ENCODE data around the gene ZBTB24. TPM values are rescaled to one million over a fixed set of nuclear protein-coding genes. Genes with fewer than 3 reads are reported as not detected.

Gene ZBTB24
- polyA plus RNA-seq, 2 donors = 2.2 to 2.3 TPM

GRCh38 chr6:109448615-109449014 lies 34.4 kb downstream of the ZBTB24 start:
- Histone ChIP-seq H3K4me3 (ENCODE audit: low read depth in 1 of 2, low read length in 2 of 2) (no peak overlapping the region), H3K4me1 (ENCODE audit: control insufficient read depth in 2 of 2, insufficient read depth in 2 of 2, low read length in 1 of 2) (peaks cover 6 to 14% of the 10 kb centered on the region in 2 donors), H3K36me3 (ENCODE audit: control insufficient read depth in 2 of 2, insufficient read depth in 2 of 2, low read length in 1 of 2) (peaks cover 11 to 22% of the 10 kb centered on the region in 2 donors), H3K27ac (ENCODE audit: low read depth in 2 of 2, low read length in 1 of 2) (no peak overlapping the region), H3K27me3 (ENCODE audit: control insufficient read depth in 1 of 2, insufficient read depth in 2 of 2, low read length in 2 of 2) (no peaks in the 10 kb centered on the region), H3K9me3 (ENCODE audit: control insufficient read depth in 2 of 2, insufficient read depth in 1 of 2, low read depth in 1 of 2, low read length in 1 of 2) (peaks cover 0 to 2% of the 10 kb centered on the region in 2 donors)
- WGBS, 2 donors = 60 to 62% methylated on average over 7 of the region's 7 CpGs

DNA sequence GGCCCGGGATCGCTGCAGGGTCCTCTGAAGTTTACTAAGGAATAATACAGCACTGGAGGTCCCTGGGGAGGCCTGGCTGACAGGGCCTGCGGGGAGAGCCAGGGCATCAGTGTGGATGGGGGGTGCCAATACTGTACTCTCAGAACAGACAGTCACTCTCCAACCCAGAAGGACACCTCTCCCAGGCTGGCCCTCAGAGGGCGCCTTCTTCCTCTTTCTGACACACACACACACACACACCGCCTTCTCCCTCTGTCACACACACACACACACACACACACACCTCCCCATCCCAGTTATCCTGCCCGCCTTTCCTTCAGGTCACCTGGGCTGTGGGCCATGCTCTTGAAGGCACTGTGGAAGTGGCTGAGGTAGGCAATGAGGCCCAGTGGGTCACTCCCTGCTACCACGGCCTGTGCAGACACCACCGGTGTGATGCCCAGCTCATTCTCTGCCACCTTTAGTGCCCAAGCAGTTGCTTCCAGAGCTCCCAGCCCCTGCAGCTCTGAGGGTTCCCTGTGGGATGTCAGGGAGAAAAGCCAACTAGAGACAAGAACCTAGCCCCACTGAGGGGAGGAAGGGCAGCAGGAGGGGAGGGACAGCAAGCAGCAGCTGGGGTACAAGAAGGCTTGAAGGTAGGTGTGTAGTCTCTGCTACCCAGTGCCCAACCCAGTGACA lies 35.0 kb downstream of the ZBTB24 start:
- 77 to 81% methylated on average over 8 of the region's 8 CpGs for WGBS, 2 donors
- Histone ChIP-seq H3K4me3 (ENCODE audit: low read depth in 1 of 2, low read length in 2 of 2) (no peak overlapping the region), H3K36me3 (ENCODE audit: control insufficient read depth in 2 of 2, insufficient read depth in 2 of 2, low read length in 1 of 2) (peaks cover 11 to 26% of the 10 kb centered on the region in 2 donors), H3K27me3 (ENCODE audit: control insufficient read depth in 1 of 2, insufficient read depth in 2 of 2, low read length in 2 of 2) (no peaks in the 10 kb centered on the region), H3K9me3 (ENCODE audit: control insufficient read depth in 2 of 2, insufficient read depth in 1 of 2, low read depth in 1 of 2, low read length in 1 of 2) (no peaks in the 10 kb centered on the region), H3K4me1 (ENCODE audit: control insufficient read depth in 2 of 2, insufficient read depth in 2 of 2, low read length in 1 of 2) (peaks cover 2 to 13% of the 10 kb centered on the region in 2 donors), H3K27ac (ENCODE audit: low read depth in 2 of 2, low read length in 1 of 2) (no peak overlapping the region)

DNA sequence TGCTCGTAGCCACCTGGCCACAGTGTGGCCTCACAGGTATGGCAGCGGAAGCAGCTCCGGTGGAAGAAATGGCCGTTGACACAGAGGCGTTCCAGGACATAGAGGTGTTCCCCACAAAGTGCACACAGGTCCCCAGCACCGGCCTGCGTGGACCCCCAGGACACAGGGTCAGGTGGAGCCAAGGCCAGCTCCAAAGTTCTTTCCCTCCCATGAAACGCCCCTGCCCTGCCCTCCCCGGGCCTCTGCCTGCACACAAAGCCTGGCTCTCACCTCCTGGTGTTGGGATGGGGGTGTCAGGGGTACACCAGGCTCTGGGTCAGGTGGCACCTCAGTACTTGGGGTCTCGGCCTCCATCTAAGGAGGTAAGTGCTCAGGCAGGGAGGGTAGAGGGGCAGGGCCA lies 35.9 kb downstream of the ZBTB24 start:
- Histone ChIP-seq H3K36me3 (ENCODE audit: control insufficient read depth in 2 of 2, insufficient read depth in 2 of 2, low read length in 1 of 2) (peaks cover 11 to 35% of the 10 kb centered on the region in 2 donors), H3K4me3 (ENCODE audit: low read depth in 1 of 2, low read length in 2 of 2) (no peak overlapping the region), H3K4me1 (ENCODE audit: control insufficient read depth in 2 of 2, insufficient read depth in 2 of 2, low read length in 1 of 2) (peaks cover 6 to 20% of the 10 kb centered on the region in 2 donors), H3K9me3 (ENCODE audit: control insufficient read depth in 2 of 2, insufficient read depth in 1 of 2, low read depth in 1 of 2, low read length in 1 of 2) (no peaks in the 10 kb centered on the region), H3K27ac (ENCODE audit: low read depth in 2 of 2, low read length in 1 of 2) (no peak overlapping the region), H3K27me3 (ENCODE audit: control insufficient read depth in 1 of 2, insufficient read depth in 2 of 2, low read length in 2 of 2) (no peaks in the 10 kb centered on the region)
- 87 to 94% methylated on average over 10 of the region's 10 CpGs for WGBS, 2 donors

GRCh38 chr6:109446541-109446940 lies 36.5 kb downstream of the ZBTB24 start:
- Histone ChIP-seq H3K36me3 (ENCODE audit: control insufficient read depth in 2 of 2, insufficient read depth in 2 of 2, low read length in 1 of 2) (peaks cover 11 to 35% of the 10 kb centered on the region in 2 donors), H3K27ac (ENCODE audit: low read depth in 2 of 2, low read length in 1 of 2) (no peak overlapping the region), H3K9me3 (ENCODE audit: control insufficient read depth in 2 of 2, insufficient read depth in 1 of 2, low read depth in 1 of 2, low read length in 1 of 2) (no peaks in the 10 kb centered on the region), H3K4me1 (ENCODE audit: control insufficient read depth in 2 of 2, insufficient read depth in 2 of 2, low read length in 1 of 2) (peaks cover 8 to 23% of the 10 kb centered on the region in 2 donors), H3K27me3 (ENCODE audit: control insufficient read depth in 1 of 2, insufficient read depth in 2 of 2, low read length in 2 of 2) (no peaks in the 10 kb centered on the region), H3K4me3 (ENCODE audit: low read depth in 1 of 2, low read length in 2 of 2) (no peak overlapping the region)
- WGBS, 2 donors = 76 to 91% methylated on average over 8 of the region's 8 CpGs

DNA sequence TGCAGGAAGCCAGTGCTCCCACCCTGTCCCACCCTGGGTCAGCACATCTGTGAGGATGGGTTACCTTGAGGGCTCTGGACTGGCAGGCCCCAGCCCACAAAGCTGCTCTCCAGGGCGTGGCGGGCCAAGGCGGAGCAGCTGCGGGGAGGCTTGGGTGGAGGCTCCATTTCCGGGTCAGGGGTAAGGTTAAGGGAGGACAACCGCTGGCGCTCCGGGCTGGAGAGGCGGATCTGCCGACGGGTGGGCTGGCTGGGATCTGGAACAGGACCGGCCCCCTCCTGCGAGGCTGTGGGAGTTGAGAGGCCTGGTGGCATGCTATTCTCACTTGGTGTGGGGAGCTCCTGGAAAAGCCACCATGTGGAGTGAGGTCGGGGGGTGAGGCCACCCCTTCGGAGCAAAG lies 36.9 kb downstream of the ZBTB24 start:
- Histone ChIP-seq H3K27ac (ENCODE audit: low read depth in 2 of 2, low read length in 1 of 2) (no peak overlapping the region), H3K4me1 (ENCODE audit: control insufficient read depth in 2 of 2, insufficient read depth in 2 of 2, low read length in 1 of 2) (peaks cover 8 to 27% of the 10 kb centered on the region in 2 donors), H3K36me3 (ENCODE audit: control insufficient read depth in 2 of 2, insufficient read depth in 2 of 2, low read length in 1 of 2) (peaks cover 11 to 35% of the 10 kb centered on the region in 2 donors), H3K9me3 (ENCODE audit: control insufficient read depth in 2 of 2, insufficient read depth in 1 of 2, low read depth in 1 of 2, low read length in 1 of 2) (no peaks in the 10 kb centered on the region), H3K27me3 (ENCODE audit: control insufficient read depth in 1 of 2, insufficient read depth in 2 of 2, low read length in 2 of 2) (no peaks in the 10 kb centered on the region), H3K4me3 (ENCODE audit: low read depth in 1 of 2, low read length in 2 of 2) (no peak overlapping the region)
- WGBS, 2 donors = 82 to 88% methylated on average over 15 of the region's 15 CpGs

DNA sequence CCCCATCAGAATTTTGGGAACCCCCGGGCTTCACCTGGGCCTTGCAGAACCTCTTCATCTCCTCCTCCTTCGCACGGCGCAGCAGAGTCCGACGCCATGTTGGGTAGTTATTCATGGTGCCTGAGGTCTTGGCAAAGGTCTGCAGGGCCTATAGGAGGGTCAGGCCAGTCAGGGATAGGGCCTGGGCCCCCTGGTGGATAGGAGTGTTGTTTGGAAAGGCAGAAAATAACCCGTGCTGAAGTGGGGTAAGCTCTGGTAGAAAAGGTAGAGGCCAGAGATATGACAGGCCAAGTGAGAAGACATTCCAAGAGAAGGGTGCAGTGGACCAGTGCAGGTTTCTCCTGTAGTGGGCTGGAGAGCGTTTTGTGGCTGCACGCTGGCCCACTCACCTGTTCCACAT lies 37.6 kb downstream of the ZBTB24 start:
- WGBS, 2 donors = 90% methylated on average over 9 of the region's 9 CpGs
- Histone ChIP-seq H3K4me1 (ENCODE audit: control insufficient read depth in 2 of 2, insufficient read depth in 2 of 2, low read length in 1 of 2) (peaks cover 8 to 27% of the 10 kb centered on the region in 2 donors), H3K4me3 (ENCODE audit: low read depth in 1 of 2, low read length in 2 of 2) (no peak overlapping the region), H3K36me3 (ENCODE audit: control insufficient read depth in 2 of 2, insufficient read depth in 2 of 2, low read length in 1 of 2) (peaks cover 11 to 35% of the 10 kb centered on the region in 2 donors), H3K27ac (ENCODE audit: low read depth in 2 of 2, low read length in 1 of 2) (no peak overlapping the region), H3K27me3 (ENCODE audit: control insufficient read depth in 1 of 2, insufficient read depth in 2 of 2, low read length in 2 of 2) (no peaks in the 10 kb centered on the region), H3K9me3 (ENCODE audit: control insufficient read depth in 2 of 2, insufficient read depth in 1 of 2, low read depth in 1 of 2, low read length in 1 of 2) (no peaks in the 10 kb centered on the region)

- Histone ChIP-seq H3K4me1 (ENCODE audit: control insufficient read depth in 2 of 2, insufficient read depth in 2 of 2, low read length in 1 of 2) (peaks cover 7 to 23% of the 10 kb centered on the region in 2 donors), H3K36me3 (ENCODE audit: control insufficient read depth in 2 of 2, insufficient read depth in 2 of 2, low read length in 1 of 2) (peaks cover 11 to 35% of the 10 kb centered on the region in 2 donors)
- 88 to 92% methylated on average over 10 of the region's 10 CpGs for WGBS, 2 donors
These were observed 39.5 kb downstream of the ZBTB24 start for GRCh38 chr6:109443425-109443950.

DNA sequence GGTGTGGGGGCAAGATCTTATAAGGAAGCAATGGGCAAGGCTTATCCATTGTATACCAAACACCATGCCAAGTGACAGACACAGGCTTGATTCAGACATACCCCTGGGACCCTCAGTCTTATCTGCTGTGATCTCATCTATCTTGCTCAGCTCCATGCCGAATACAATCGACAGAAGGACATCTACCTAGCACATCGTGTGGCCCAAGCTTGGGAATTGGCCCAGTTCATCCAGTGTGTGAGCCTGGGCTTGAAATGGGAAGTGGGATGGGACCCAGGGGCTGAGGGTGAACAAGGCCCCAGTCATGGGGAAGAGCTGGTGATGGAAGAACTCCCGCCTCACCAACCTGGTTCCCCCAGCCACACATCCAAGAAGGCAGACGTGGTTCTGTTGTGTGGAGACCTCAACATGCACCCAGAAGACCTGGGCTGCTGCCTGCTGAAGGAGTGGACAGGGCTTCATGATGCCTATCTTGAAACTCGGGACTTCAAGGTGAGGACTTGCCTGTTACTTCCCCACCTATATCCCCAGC lies 40.6 kb downstream of the ZBTB24 start:
- Histone ChIP-seq H3K4me3 (ENCODE audit: low read depth in 1 of 2, low read length in 2 of 2) (no peak overlapping the region), H3K9me3 (ENCODE audit: control insufficient read depth in 2 of 2, insufficient read depth in 1 of 2, low read depth in 1 of 2, low read length in 1 of 2) (no peaks in the 10 kb centered on the region), H3K27ac (ENCODE audit: low read depth in 2 of 2, low read length in 1 of 2) (peak overlapping the region in 1 of 2 donors; percentile 91), H3K27me3 (ENCODE audit: control insufficient read depth in 1 of 2, insufficient read depth in 2 of 2, low read length in 2 of 2) (no peaks in the 10 kb centered on the region), H3K36me3 (ENCODE audit: control insufficient read depth in 2 of 2, insufficient read depth in 2 of 2, low read length in 1 of 2) (peaks cover 11 to 35% of the 10 kb centered on the region in 2 donors), H3K4me1 (ENCODE audit: control insufficient read depth in 2 of 2, insufficient read depth in 2 of 2, low read length in 1 of 2) (peaks cover 7 to 23% of the 10 kb centered on the region in 2 donors)
- WGBS, 2 donors = 93 to 97% methylated on average over 6 of the region's 6 CpGs

More at GRCh38 chr6:109443425-109443950, 39.5 kb downstream of the ZBTB24 start:
- no peak overlapping the region for H3K27ac ChIP-seq (ENCODE audit: low read depth in 2 of 2, low read length in 1 of 2)
- H3K4me3 ChIP-seq (ENCODE audit: low read depth in 1 of 2, low read length in 2 of 2) = no peak overlapping the region
- H3K27me3 ChIP-seq (ENCODE audit: control insufficient read depth in 1 of 2, insufficient read depth in 2 of 2, low read length in 2 of 2) = no peaks in the 10 kb centered on the region
- no peaks in the 10 kb centered on the region for H3K9me3 ChIP-seq (ENCODE audit: control insufficient read depth in 2 of 2, insufficient read depth in 1 of 2, low read depth in 1 of 2, low read length in 1 of 2)

DNA sequence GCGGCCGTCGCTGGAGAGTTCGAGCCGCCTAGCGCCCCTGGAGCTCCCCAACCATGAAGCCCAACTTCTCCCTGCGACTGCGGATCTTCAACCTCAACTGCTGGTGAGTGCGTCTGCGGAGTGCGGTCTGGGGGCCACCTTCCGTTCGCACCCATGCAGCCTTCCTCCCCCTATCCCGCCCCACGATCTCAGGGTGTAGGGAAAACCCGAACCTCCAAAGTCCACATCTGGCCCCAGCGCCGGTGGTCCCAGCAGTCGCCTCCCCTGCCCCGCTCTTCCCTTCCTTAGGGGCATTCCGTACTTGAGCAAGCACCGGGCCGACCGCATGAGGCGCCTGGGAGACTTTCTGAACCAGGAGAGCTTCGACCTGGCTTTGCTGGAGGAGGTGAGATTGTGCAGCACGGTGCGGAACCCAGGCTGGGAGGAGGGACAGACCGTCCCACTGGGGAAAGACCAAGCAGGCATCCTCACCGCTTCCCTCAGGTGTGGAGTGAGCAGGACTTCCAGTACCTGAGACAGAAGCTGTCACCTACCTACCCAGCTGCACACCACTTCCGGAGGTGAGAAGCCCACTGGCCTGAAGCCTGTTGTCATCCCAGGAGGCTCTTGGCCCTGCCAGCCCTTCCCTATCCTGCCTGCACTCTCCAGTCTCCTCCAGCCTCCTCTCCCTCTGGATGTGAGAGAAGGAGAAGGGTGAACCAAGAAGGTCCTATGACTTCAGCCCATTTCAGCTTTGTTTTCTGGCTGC lies 41.8 kb downstream of the ZBTB24 start:
- WGBS, 2 donors = 1% methylated on average over 31 of the region's 31 CpGs
- Histone ChIP-seq H3K27ac (ENCODE audit: low read depth in 2 of 2, low read length in 1 of 2) (peak overlapping the region; percentile 77 to 91), H3K4me3 (ENCODE audit: low read depth in 1 of 2, low read length in 2 of 2) (peak overlapping the region; percentile 66 to 84), H3K27me3 (ENCODE audit: control insufficient read depth in 1 of 2, insufficient read depth in 2 of 2, low read length in 2 of 2) (no peaks in the 10 kb centered on the region), H3K36me3 (ENCODE audit: control insufficient read depth in 2 of 2, insufficient read depth in 2 of 2, low read length in 1 of 2) (peaks cover 11 to 30% of the 10 kb centered on the region in 2 donors), H3K9me3 (ENCODE audit: control insufficient read depth in 2 of 2, insufficient read depth in 1 of 2, low read depth in 1 of 2, low read length in 1 of 2) (no peaks in the 10 kb centered on the region), H3K4me1 (ENCODE audit: control insufficient read depth in 2 of 2, insufficient read depth in 2 of 2, low read length in 1 of 2) (peaks cover 7 to 23% of the 10 kb centered on the region in 2 donors)

All from esophagus (tissue), 2 donors.